Activated B cell treated with CpG ODN at 0.5 μM for 24 hours (primary cell): ENCODE results near the gene SLC35D1. TPM values are rescaled to one million over a fixed set of nuclear protein-coding genes. Genes with fewer than 3 reads are reported as not detected.
"Not testable (repeated sequence)": the region's sequence is repeated elsewhere in the genome, so short reads cannot be mapped to it uniquely, and the experiment has no call there.

ENCODE experiments used
- ATAC-seq: fragments of 200-7000 bp; cut with Tn5 transposase; one replicate; pipeline ENCODE4 v1.10.0; 2021; ENCODE audit warnings: low read depth, mild to moderate bottlenecking, moderate library complexity
- CTCF ChIA-PET: fragments of 350-600 bp; sonication (Branson Sonifier 250); formaldehyde crosslinking; loops from one replicate; lab custom pipeline; 2021; ENCODE audit warnings: antibody characterized with exemption; lab: Charles Lee
- POLR2A ChIA-PET: fragments of 350-600 bp; sonication (Branson Sonifier 250); formaldehyde crosslinking; loops from one replicate; lab custom pipeline; 2021; ENCODE audit warnings: antibody characterized with exemption; lab: Charles Lee
- DNase-seq: peaks from one replicate; pipeline ENCODE4 v3.0.0; 2022
- H3K27ac Mint-ChIP-seq: one replicate; pipeline ENCODE4 v1.8.0; 2020; ENCODE audit warnings: mixed read lengths
- H3K27me3 Mint-ChIP-seq: one replicate; pipeline ENCODE4 v1.8.0; 2021; ENCODE audit warnings: mixed read lengths
- H3K36me3 Mint-ChIP-seq: one replicate; pipeline ENCODE4 v1.8.0; 2021; ENCODE audit warnings: low read depth, mixed read lengths
- H3K4me1 Mint-ChIP-seq: one replicate; pipeline ENCODE4 v1.8.0; 2021; ENCODE audit warnings: mixed read lengths
- H3K4me3 Mint-ChIP-seq: one replicate; pipeline ENCODE4 v1.8.0; 2020; ENCODE audit warnings: mild to moderate bottlenecking, mixed read lengths
- H3K9me3 Mint-ChIP-seq: one replicate; pipeline ENCODE4 v1.8.0; 2020; ENCODE audit warnings: mixed read lengths
- intact Hi-C: fragments of 100-400 bp; cut with micrococcal nuclease; formaldehyde crosslinking; loops from one replicate; pipeline ENCODE4 v1.15.1; 2024
- total RNA-seq: library from RNA; stranded (reverse); gene quantifications from 2 replicates; pipeline ENCODE4 v1.2.3, GENCODE V29; 2022
- TF ChIP-seq, protein P1 (sequence below): fragments of 200-600 bp; IDR thresholded peaks from one replicate; pipeline ENCODE4 v1.8.0; 2022; ENCODE audit warnings: antibody characterized with exemption, mild to moderate bottlenecking

SLC35D1 gene
- total RNA-seq, 1 donor from 2014 or later: 11.1 TPM

DNA sequence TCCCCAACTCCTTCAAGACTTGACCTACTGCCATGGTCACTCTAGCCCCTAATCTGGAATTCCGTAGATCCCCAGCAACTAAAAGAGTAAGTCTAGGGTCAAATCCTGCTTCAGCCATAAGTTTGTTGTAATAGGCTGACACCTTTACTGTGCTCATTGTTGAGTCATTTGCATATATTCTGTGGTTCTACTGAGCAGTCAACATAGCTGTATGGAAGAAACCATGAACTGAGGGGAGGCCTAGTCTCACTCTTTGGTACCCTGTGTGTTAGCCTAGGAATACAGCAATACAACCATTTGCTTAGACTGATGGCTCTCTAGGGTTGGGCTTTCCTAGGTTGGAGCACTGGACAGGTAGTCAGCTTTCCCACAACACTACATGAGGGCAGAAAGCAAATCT lies 23.6 kb upstream of the SLC35D1 start:
- H3K9me3 Mint-ChIP-seq: peaks cover 10% of the 10 kb centered on the region

DNA sequence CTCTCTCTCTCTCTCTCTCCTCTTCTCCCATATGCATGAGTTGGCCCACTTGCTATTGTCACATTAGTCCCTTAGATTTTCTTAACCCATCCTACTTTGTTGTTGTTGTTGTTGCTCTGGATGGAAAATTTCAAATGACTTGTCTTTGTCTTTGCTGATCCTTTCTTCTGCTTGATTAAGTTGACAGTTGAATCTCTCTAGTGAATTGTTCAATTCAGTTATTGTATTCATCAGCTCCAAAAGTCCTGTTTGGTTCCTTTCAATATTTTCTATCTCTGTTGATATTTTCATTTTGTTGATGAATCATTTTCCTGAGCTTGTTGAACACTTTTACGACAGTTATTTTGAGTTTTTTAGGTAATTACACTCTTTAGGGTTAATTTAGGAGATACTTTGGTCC lies 18.8 kb upstream of the SLC35D1 start:
- ChIA-PET POLR2A (no interaction called here), CTCF (no interaction called here)
- no peak overlapping the region for H3K27ac Mint-ChIP-seq

More for the DNA sequence above, 23.6 kb upstream of the SLC35D1 start:
- TF ChIP-seq, protein P1, sequence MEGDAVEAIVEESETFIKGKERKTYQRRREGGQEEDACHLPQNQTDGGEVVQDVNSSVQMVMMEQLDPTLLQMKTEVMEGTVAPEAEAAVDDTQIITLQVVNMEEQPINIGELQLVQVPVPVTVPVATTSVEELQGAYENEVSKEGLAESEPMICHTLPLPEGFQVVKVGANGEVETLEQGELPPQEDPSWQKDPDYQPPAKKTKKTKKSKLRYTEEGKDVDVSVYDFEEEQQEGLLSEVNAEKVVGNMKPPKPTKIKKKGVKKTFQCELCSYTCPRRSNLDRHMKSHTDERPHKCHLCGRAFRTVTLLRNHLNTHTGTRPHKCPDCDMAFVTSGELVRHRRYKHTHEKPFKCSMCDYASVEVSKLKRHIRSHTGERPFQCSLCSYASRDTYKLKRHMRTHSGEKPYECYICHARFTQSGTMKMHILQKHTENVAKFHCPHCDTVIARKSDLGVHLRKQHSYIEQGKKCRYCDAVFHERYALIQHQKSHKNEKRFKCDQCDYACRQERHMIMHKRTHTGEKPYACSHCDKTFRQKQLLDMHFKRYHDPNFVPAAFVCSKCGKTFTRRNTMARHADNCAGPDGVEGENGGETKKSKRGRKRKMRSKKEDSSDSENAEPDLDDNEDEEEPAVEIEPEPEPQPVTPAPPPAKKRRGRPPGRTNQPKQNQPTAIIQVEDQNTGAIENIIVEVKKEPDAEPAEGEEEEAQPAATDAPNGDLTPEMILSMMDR: no peak
- intact Hi-C loops: no loop called here
- Mint-ChIP-seq H3K36me3 (no peaks in the 10 kb centered on the region), H3K27ac (no peak overlapping the region), H3K4me1 (no peaks in the 10 kb centered on the region), H3K27me3 (peaks cover 3% of the 10 kb centered on the region), H3K4me3 (no peak overlapping the region)
- CTCF ChIA-PET: no interaction called here
- POLR2A ChIA-PET: no interaction called here
- ATAC-seq (no peak), DNase-seq (no peak)

DNA sequence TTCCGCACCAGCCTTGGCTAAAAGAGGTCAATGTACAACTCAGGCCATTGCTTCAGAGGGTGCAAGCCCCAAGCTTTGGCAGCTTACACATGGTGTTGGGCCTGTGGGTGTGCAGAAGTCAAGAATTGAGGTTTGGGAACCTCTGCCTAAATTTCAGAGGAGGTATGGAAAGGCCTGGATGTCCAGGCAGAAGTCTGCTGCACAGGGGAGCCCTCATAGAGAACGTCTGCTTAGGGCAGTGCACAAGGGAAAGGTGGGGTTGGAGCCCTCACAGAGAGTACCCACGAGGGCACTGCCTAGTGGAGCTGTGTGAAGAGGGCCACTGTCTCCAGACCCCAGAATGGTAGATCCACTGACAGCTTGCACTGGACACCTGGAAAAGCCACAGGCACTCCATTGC lies 13.7 kb upstream of the SLC35D1 start:
- peaks cover 27% of the 10 kb centered on the region for H3K9me3 Mint-ChIP-seq
- DNase-seq, H3K27ac Mint-ChIP-seq, H3K36me3 Mint-ChIP-seq, H3K4me3 Mint-ChIP-seq, ATAC-seq, H3K4me1 Mint-ChIP-seq, H3K27me3 Mint-ChIP-seq, CTCF ChIA-PET, intact Hi-C loops, POLR2A ChIA-PET: not testable (repeated sequence)

More for the DNA sequence above, 18.8 kb upstream of the SLC35D1 start:
- Mint-ChIP-seq H3K27me3 (peaks cover 4% of the 10 kb centered on the region), H3K4me1 (no peaks in the 10 kb centered on the region), H3K36me3 (peaks cover 4% of the 10 kb centered on the region), H3K9me3 (peaks cover 24% of the 10 kb centered on the region), H3K4me3 (no peak overlapping the region)
- ATAC-seq: no peak
- intact Hi-C loops: no loop called here
- no peak for DNase-seq
- TF ChIP-seq, protein P1: no peak

DNA sequence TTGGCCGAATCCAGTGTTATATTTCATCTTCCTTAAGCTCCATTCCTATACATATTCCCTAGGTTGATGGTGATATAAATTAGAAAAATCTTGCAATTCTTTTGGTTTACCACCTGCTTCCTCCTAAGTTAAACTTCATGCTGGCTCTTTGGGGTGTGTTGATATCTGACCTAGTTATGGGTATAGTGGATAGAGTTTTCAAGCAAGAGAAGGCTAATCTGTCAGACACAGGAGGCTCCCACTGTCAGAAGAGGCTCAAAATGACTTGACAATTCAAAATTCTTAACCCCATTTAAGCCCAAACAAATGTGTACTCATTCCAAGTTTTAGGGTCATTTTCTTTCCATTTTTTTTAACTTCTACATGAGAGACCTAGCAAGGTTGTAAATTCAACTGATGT lies 8.5 kb upstream of the SLC35D1 start:
- Mint-ChIP-seq H3K27me3 (no peaks in the 10 kb centered on the region), H3K36me3 (peaks cover 3% of the 10 kb centered on the region), H3K4me1 (no peaks in the 10 kb centered on the region), H3K9me3 (peaks cover 8% of the 10 kb centered on the region), H3K27ac (no peak overlapping the region), H3K4me3 (no peak overlapping the region)
- CTCF ChIA-PET: no interaction called here
- DNase-seq (no peak), ATAC-seq (no peak)
- POLR2A ChIA-PET: no interaction called here
- intact Hi-C loops: no loop called here
- TF ChIP-seq, protein P1: no peak

DNA sequence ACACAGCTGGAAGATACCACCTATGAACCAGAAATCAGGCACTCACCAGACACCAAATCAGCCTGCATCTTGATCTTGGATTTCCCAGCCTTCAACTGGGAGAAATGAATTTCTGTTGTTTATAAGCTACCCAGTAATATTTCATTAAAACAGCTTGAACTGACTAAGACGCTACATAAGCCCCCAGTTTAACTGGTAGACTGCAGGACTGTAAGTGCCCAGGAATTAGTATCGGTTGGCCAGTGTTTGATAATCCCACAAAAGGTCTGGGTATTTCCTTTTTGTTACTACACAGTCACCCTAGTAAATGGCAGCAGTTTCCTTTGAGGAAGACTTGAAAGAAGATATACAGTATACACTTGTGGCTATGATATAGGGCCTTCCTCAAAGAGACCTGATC lies 7.3 kb upstream of the SLC35D1 start:
- no peak overlapping the region for H3K4me3 Mint-ChIP-seq
- TF ChIP-seq, protein P1: no peak
- ChIA-PET POLR2A (no interaction called here), CTCF (no interaction called here)
- no peak overlapping the region for H3K27ac Mint-ChIP-seq
- no peaks in the 10 kb centered on the region for H3K9me3 Mint-ChIP-seq
- no peaks in the 10 kb centered on the region for H3K36me3 Mint-ChIP-seq
- ATAC-seq: no peak
- DNase-seq: no peak
- intact Hi-C loops: no loop called here
- H3K27me3 Mint-ChIP-seq: no peaks in the 10 kb centered on the region
- no peaks in the 10 kb centered on the region for H3K4me1 Mint-ChIP-seq

DNA sequence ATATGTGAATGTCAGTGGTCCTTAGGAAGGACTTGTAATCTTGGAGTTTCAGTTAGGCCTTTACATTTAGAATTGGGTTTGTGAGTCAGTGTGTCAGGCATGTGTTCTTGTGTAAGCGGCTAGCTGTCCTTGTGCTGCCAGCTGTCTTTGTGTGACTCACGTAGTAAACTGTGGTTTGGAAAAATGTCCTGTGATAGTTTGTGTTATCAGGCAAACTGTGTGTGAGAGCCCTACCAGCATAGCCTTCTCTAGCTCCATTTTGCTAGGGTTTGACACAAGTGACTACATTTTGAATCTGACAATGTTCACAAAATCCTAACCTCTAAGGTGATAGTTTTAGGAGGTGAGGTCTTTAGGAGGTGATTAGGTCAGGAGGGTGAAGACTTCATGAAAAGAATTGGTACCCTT lies 6.9 kb upstream of the SLC35D1 start:
- Mint-ChIP-seq H3K36me3 (no peaks in the 10 kb centered on the region), H3K4me1 (no peaks in the 10 kb centered on the region), H3K4me3 (no peak overlapping the region), H3K27ac (no peak overlapping the region), H3K9me3 (no peaks in the 10 kb centered on the region), H3K27me3 (no peaks in the 10 kb centered on the region)
- ChIA-PET POLR2A (no interaction called here), CTCF (no interaction called here)
- DNase-seq: no peak
- no peak for ATAC-seq
- TF ChIP-seq, protein P1: no peak
- intact Hi-C loops: no loop called here
